Fibroblast of skin of left quadriceps (primary cell): ENCODE results near the gene ONECUT1.

Experiments
- DNase-seq, 2 experiments: peaks; one replicate each; pipeline ENCODE4 v3.0.0-alpha.2; 2013; ENCODE audit warnings: low read depth in 2 of 2

ONECUT1 gene

DNA sequence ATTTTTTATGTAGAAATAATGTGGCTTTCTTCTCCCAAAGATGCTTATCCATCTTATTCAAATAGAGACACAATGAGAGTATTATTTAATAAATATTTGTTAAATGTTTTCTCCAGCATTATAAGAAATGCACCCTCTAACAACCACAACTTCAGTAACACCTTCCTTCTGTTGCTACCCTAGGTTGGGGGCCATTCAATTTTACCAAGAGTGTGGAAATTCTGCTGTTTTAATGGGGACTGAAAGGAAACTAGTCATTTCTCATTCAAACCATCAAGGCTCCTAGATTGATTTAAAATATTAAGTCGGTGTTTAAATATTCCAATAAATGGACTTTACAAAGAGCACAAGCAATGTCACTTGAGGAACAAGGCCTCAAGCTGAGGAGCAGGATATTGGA is 7.6 kb downstream of the ONECUT1 start:
- DNase-seq: no peak

GRCh38 chr15:52780172-52780980 is 9.8 kb downstream of the ONECUT1 start:
- DNase-seq: peak in 1 of 2 experiments; percentile 25

GRCh38 chr15:52778457-52778856 is 11.7 kb downstream of the ONECUT1 start:
- no peak for DNase-seq

GRCh38 chr15:52772766-52773165 is 17.4 kb downstream of the ONECUT1 start:
- no peak for DNase-seq

DNA sequence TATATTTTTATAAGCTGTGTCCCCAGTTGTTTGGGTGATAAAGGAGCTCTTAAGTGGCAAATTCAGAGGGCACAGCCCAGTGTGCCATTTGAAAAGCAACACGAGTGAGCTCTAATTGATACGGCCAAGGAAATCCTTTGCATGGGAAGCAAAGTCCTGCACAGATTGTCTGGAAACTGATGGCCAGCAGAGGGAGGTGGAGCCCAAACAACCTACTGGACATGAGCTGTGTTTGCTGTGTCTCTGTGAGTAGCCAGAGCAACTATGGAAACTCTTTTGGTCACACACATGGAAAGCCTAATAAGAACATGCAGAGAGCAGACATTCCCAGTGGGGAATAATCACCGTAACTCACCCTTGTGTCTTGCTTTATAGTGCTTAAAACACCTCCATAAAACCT is 24.4 kb downstream of the ONECUT1 start:
- no peak for DNase-seq

DNA sequence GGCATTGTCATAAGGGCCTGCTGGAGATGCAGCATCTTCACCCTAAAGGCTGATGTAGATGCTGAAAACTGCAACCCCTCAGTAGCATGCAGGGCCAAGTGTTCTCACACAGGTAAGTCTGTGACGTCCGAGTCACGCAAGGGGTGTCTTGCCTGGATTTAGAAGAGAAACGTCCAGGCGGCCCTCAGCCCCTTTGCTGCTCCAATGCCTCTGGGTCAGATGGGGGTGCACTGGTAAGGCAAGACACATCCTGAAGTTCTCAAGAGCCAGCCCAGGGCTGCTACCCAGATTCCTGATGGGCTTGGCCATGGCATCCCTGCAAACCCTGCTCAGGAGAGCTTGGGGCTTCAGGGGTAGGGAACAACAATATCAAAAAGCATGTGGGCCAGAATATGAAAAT is 25.4 kb downstream of the ONECUT1 start:
- DNase-seq: no peak

GRCh38 chr15:52762621-52763020 is 27.5 kb downstream of the ONECUT1 start:
- DNase-seq: no peak

GRCh38 chr15:52760562-52760961 is 29.6 kb downstream of the ONECUT1 start:
- DNase-seq: no peak

DNA sequence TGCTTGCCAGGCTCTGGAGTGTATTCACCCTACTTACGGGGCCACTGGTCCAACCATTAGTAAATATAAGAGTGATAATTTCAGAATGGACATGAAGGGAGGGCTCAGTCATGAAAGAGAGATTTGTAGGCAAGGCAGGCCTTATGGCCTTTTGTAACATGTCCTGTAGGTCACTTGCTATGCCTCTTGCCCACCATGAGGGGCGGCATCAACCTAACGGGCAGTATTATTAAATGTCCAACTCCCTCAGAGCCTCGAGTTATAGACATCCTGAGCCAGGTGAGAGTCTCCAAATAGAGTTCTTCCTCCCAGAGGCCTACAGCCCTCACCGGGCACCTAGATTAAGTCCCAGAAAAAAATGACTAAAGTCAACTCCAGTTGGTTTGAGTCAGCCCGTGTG is 30.2 kb downstream of the ONECUT1 start:
- DNase-seq: no peak

- no peak for DNase-seq
These were observed 32.6 kb downstream of the ONECUT1 start for GRCh38 chr15:52757496-52757895.

DNA sequence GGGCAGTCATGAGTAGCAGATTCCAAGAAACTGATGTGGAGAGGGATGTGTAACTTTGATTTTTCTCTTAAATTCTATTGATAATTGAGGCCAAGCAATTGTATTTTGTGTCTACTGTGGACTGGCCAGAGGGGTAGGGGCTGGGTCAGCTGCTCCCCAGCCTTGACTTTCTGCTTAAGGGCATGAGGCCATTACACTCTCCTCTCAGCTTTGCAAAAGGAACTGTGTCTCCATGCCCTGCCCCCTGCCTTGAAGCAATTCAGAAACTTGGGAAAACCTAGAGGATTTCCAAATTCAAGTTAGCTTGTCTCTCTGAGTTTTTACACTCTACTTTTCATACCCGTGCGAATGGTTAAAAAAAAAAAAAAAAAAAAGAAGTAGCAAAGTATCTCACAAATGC is 38.6 kb downstream of the ONECUT1 start:
- DNase-seq: no peak

DNA sequence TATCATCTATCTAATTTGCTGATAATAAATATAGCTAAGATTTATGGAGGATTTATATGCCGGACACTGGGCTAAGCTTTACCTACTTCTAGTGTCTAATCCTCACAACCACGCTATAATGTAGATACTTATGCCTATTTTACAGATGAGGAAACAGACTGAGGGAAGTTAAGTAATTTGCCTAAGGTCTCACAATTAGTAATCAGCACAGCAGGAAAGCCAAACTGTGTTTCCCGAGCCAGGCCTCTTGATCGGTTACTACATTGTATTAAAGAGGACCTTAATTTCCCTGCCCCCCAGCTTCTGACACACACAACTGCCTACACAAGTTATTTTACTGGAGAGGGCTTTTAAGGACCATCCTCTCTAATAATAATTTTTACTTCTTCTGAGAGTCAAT is 40.9 kb downstream of the ONECUT1 start:
- DNase-seq: no peak

DNA sequence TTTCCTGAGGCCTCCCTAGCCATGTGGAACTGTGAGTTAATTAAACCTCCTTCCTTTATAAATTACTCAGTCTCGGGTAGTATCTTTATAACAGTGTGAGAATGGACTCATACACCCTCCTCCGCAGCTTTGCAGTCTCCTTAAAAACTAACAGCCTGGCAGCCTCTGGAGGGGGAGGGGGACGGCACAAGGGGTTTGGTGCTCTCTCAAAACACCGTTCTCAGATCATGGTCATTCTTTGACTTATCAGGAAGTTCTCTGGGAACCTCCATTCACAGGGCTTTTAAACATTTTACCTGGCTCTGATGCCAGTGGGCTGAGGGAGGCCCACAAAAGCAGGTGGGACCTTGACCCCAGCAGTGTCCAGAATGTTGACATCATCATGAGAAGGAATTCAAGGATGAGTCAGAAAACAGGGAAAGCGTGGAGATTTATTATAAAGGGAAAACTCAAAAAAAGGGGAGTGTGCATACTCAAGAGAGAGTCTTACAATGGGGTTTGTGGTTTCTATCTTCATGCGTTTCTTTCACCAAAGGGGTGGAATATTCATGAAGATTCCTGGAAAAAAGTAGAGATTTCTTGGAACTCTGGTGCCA is 43.9 kb downstream of the ONECUT1 start:
- DNase-seq: no peak

GRCh38 chr15:52745326-52746161 is 44.6 kb downstream of the ONECUT1 start:
- no peak for DNase-seq

- DNase-seq: no peak
These were observed 51.8 kb downstream of the ONECUT1 start for GRCh38 chr15:52738311-52738710.

DNA sequence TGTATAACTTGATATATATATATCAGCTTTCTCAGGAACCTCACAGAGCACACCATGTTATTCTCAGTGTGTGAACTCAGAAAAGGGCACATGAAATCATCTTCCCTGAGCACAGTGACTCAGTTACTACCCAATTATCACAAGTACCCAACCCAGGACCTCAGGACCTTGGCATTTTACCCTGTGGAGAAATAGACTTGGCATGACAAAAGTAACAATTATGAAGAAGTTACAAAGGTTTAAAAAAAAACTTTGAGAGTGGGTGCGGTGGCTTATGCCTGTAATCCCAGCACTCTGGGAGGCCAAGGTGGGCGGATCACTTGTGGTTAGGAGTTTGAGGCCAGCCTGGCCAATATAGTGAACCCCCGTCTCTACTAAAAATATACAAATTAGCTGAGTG is 52.4 kb downstream of the ONECUT1 start:
- DNase-seq: no peak

DNA sequence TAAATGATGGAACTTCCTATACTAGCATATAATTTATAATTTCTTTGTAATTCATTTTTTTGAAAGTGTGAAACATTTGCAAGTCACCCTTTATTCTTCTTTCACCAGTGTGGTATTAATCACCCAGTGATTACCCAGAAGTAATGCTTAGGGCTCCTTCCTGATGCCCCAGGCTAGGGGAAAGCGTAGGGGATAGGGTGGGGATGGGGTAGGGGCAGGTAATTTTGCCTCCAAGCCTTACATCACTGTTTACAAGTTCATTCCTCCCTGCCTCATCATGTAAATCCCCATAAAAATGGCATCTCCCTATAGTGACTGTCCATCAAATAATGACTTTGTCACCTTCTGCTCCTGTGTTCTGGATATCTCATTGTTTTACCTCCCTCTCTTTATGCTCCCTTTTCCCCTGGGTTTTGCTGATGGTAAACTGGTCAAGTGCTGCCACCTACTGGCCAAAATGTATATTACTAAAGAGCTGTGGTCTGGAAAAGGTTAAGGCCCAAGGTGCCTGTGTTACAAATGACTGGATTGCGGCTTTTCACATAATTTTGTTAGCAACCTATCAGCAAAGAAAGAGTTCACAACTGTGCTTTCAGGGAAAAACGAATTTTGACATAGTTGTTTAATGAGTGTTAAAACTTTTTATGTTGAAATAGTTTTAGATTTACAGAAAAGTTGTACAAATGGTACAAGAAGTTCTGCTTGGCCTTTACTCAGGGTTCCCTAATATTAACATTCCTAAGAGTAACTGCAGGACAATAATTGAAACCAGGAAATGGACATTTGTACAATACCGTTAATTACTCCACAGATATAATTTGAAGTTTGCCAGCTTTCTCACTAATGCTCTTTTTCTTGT is 54.7 kb downstream of the ONECUT1 start:
- DNase-seq: peak; percentile 39 to 56

DNA sequence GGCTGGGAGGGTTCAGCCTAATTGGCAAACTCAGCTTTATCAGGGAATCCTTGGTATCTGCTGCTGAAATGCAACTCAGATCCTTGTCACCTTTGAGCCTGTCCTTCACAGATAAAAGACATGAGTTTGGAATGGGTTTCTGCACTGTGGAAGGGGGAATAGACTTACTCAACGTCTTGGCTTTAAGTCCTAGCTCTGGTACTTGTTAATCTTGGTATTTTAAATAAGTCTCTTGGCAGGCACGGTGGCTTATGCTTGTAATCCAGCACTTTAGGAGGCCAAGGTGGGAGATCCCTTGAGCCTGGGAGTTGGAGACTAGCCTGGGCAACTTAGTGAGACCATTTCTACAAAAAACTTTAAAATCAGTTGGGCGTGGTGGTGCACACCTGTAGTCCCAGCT is 55.8 kb downstream of the ONECUT1 start:
- DNase-seq: no peak

DNA sequence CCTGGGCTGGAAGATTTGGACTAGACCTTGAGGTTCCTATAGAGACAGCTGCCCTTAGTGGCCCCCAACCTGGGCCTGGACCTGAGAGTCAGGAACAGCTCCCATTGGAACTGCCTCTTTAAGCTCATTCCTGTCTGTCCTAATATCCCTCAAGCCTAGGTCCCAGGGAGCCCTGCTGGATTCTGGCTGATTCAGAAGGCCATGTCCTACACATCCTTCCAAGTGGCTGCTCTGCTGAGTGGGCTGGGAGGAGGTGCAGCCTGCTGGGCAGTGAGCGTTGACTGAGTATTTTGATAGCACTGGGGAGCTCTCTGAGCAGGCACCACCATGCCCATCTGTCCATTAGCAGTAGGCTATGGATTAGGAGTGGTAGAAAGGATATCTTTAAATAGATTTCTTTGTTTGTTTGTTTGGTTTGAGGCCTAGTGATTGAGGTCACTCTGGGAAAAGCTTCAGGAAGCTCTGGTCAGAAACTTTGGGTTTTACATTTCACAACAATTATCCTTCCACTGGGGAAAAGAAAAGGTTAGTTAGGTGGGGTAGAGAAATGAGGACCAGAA is 56.4 kb downstream of the ONECUT1 start:
- no peak for DNase-seq

DNA sequence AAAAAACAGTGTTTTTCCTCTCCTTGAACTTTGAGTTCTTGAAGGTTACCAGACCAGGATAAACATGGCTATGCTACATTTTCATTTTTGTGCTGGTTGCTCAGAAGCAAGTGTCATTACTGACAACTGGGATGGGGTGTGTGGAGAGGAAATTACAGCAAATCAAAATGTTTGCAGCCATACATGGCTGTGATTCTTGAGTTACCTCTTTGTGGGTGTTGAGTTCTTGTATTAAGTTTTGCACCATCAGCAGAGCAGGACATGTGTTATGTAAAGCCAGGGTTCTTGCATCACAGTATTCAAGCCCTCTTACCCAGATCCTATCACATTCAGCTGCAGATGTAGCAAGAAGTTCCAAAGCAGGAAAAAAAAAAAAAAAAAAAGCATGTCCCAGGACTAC is 57.0 kb downstream of the ONECUT1 start:
- DNase-seq: no peak

- no peak for DNase-seq
These were observed 57.6 kb downstream of the ONECUT1 start for GRCh38 chr15:52732551-52732950.
